Lower lobe of right lung (tissue), 2 donors: ENCODE measurements around the gene TMEM134. TPM values are rescaled to one million over a fixed set of nuclear protein-coding genes. Genes with fewer than 3 reads are reported as not detected.
A peak's percentile ranks its signal among the peaks of the same experiment; 100 is the strongest.

ENCODE experiments used
- ATAC-seq, 2 donors: fragments of 200-7000 bp; cut with Tn5 transposase; one replicate each; pipeline ENCODE4 v1.9.1; 2020 to 2022; ENCODE audit warnings: mild to moderate bottlenecking in 2 of 2, moderate library complexity in 2 of 2
- DNase-seq: peaks from one replicate; pipeline ENCODE4 v3.0.0-alpha.2; 2020
- H3K27ac ChIP-seq: fragments of 200-600 bp; one replicate; pipeline ENCODE4 v1.8.0; 2022
- H3K27me3 ChIP-seq: fragments of 200-600 bp; one replicate; pipeline ENCODE4 v1.8.0; 2022; ENCODE audit warnings: low read depth
- H3K36me3 ChIP-seq: fragments of 200-600 bp; one replicate; pipeline ENCODE4 v1.8.0; 2022; ENCODE audit warnings: mild to moderate bottlenecking
- H3K4me1 ChIP-seq: fragments of 200-600 bp; one replicate; pipeline ENCODE4 v1.8.0; 2022
- H3K4me3 ChIP-seq: fragments of 200-600 bp; one replicate; pipeline ENCODE4 v1.8.0; 2022; ENCODE audit warnings: mild to moderate bottlenecking
- H3K9me3 ChIP-seq: fragments of 200-600 bp; one replicate; pipeline ENCODE4 v1.8.0; 2022
- intact Hi-C: fragments of 100-400 bp; cut with DNase I; formaldehyde crosslinking; loops from one replicate; pipeline ENCODE4 v1.11.0; 2022
- total RNA-seq: library from RNA; stranded (reverse); fragmentation: NEBNext Ultra II Directional; extraction: Animal tissue kit (Norgen Biotek cat#: 25700); gene quantifications from one replicate; pipeline ENCODE4 v1.2.1, GENCODE V29; 2021
- TF ChIP-seq, protein P1 (sequence below): fragments of 200-600 bp; IDR thresholded peaks from one replicate; pipeline ENCODE4 v1.8.0; 2022; ENCODE audit warnings: antibody characterized with exemption, mild to moderate bottlenecking
- donor health status: DM: no; HTN: yes; CAD: no; lungs with severe emphysema.

Gene TMEM134
- total RNA-seq, 1 donor from 2014 or later, result 49.1 TPM

DNA sequence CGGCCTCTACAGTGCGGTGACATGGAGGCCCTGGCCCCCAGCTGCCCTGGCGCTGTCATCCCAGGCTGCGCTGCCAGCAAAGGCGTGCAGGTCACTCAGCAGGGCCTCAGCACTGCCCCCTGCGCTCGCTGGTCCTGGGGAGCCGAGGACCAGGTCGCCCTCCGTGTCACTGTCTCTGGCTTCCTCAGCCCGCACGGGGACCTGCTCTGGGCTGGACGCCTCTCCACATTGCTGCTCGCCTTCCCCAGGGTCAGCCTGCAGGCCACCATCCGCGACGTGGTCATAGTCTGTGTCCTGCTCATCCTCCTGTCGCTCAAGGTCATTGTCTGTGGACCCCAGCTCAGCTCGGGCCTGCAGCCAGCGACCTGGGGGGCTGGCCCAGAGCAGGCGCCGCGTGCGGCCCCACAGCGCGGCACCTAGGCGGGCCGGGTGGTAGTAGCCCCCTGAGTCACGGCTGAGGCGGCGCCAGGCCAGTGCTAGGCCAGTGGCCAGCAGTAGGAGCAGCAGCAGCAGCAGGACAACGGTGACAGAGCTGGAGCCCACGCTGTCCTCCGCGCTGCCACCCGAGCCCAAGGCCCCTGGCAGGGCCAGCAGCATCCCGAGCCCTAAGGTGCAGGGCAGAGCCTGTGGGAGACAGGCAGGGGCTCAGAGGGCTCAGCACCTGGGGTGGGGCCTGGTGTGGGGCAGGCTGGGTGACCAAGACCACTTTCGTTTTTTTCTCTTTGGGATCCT, 33.2 kb downstream of the TMEM134 start:
- ATAC-seq, result no peak
- Histone ChIP-seq H3K9me3 (no peaks in the 10 kb centered on the region), H3K36me3 (peaks cover 89% of the 10 kb centered on the region), H3K27ac (no peak overlapping the region), H3K27me3 (no peaks in the 10 kb centered on the region), H3K4me1 (peaks cover 19% of the 10 kb centered on the region), H3K4me3 (peak overlapping the region; percentile 50)
- TF ChIP-seq, protein P1, sequence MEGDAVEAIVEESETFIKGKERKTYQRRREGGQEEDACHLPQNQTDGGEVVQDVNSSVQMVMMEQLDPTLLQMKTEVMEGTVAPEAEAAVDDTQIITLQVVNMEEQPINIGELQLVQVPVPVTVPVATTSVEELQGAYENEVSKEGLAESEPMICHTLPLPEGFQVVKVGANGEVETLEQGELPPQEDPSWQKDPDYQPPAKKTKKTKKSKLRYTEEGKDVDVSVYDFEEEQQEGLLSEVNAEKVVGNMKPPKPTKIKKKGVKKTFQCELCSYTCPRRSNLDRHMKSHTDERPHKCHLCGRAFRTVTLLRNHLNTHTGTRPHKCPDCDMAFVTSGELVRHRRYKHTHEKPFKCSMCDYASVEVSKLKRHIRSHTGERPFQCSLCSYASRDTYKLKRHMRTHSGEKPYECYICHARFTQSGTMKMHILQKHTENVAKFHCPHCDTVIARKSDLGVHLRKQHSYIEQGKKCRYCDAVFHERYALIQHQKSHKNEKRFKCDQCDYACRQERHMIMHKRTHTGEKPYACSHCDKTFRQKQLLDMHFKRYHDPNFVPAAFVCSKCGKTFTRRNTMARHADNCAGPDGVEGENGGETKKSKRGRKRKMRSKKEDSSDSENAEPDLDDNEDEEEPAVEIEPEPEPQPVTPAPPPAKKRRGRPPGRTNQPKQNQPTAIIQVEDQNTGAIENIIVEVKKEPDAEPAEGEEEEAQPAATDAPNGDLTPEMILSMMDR, result no peak
- DNase-seq, result no peak
- intact Hi-C loops, result no loop called here

DNA sequence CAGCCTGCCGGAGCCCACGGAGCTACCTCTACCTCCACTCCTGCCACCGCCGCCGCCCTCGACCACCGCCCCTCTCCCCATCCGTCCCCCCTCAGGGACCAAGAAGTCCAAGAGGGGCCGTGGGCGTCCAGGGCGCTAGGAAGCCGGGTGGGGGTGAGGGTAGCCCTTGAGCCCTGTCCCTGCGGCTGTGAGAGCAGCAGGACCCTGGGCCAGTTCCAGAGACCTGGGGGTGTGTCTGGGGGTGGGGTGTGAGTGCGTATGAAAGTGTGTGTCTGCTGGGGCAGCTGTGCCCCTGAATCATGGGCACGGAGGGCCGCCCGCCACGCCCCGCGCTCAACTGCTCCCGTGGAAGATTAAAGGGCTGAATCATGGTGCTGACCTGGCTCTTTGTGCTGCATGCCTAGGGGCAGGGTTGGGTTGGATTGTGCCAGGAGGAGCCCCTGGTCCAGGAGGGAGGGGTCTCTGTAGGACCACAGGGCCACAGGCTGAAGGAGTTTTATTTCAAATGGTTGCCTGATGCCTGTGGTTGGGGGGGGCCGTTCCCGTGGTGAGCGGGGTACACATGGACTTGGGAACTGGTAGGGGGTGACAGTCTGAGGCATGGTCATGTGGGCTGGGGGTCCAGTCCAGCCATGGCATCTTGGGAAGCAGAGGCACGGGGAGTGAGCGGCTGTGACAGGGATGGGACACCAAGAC, 33.9 kb downstream of the TMEM134 start:
- intact Hi-C loops, result no loop called here
- Histone ChIP-seq H3K4me3 (peak overlapping the region; percentile 50), H3K27ac (peak overlapping the region; percentile 24), H3K36me3 (peaks cover 89% of the 10 kb centered on the region), H3K9me3 (no peaks in the 10 kb centered on the region), H3K4me1 (peaks cover 15% of the 10 kb centered on the region), H3K27me3 (no peaks in the 10 kb centered on the region)
- ATAC-seq (no peak), DNase-seq (no peak)
- TF ChIP-seq, protein P1, result no peak

DNA sequence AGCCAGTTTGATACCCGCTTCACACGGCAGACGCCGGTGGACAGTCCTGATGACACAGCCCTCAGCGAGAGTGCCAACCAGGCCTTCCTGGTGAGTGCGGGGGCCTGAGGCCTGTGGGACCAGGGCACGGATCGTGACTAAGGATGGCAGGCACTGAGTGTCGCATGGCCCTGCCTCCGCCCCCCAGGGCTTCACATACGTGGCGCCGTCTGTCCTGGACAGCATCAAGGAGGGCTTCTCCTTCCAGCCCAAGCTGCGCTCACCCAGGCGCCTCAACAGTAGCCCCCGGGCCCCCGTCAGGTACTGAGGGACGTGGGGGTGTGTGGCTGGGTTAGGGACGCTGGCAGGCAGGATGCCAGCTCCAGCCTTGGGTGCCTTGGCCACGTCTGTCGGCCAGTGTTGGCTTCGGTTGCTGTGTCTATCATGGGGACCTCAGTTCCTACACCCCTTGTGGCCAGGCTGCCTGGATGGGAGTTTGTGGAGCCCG, 34.6 kb downstream of the TMEM134 start:
- H3K4me3 ChIP-seq, result peak overlapping the region; percentile 3
- DNase-seq (no peak), ATAC-seq (no peak)
- peaks cover 84% of the 10 kb centered on the region for H3K36me3 ChIP-seq
- H3K9me3 ChIP-seq, result no peaks in the 10 kb centered on the region
- peak overlapping the region; percentile 24 for H3K27ac ChIP-seq
- TF ChIP-seq, protein P1, result no peak
- H3K4me1 ChIP-seq, result peaks cover 15% of the 10 kb centered on the region
- H3K27me3 ChIP-seq, result no peaks in the 10 kb centered on the region
- intact Hi-C loops, result no loop called here

DNA sequence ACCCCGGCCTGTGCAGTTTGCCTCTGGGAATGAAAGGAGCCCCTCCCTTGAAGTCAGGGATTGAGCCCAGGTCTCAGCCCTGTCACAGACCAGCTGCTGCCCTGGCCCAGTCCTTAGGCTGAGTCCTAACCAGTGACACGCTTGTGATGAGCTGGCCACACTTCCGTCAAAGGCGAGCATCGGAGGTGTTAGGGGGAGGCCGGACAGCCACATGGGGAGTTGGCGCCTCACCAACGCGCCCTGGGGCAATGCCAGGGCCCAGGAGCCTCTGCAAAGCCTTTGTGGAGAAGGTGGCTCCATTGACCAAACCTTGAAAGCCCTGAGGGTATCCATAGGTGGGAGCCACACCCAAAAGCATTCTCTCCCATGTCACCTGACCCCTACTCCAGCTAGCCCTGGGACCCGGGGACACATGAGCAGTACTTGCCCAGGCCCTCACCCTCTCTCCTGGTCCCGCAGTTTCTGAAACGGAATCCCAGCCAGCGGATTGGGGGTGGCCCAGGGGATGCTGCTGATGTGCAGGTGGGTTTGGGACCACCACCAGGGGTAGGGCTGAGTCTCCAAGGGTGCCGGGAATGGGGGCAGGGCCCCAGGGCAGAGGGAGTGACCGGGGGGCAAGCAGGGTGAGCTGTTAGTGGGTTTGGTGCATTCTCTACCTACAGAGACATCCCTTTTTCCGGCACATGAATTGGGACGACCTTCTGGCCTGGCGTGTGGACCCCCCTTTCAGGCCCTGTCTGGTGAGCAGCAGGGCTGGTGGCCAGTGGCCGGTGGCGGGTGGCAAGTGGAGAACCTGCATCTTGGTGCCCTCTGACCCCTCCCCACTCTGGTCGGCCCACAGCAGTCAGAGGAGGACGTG, 35.3 kb downstream of the TMEM134 start:
- H3K4me1 ChIP-seq, result peaks cover 17% of the 10 kb centered on the region
- no peak for ATAC-seq
- H3K9me3 ChIP-seq, result no peaks in the 10 kb centered on the region
- H3K27ac ChIP-seq, result no peak overlapping the region
- TF ChIP-seq, protein P1, result no peak
- no peak overlapping the region for H3K4me3 ChIP-seq
- intact Hi-C loops, result no loop called here
- no peaks in the 10 kb centered on the region for H3K27me3 ChIP-seq
- H3K36me3 ChIP-seq, result peaks cover 77% of the 10 kb centered on the region
- no peak for DNase-seq

DNA sequence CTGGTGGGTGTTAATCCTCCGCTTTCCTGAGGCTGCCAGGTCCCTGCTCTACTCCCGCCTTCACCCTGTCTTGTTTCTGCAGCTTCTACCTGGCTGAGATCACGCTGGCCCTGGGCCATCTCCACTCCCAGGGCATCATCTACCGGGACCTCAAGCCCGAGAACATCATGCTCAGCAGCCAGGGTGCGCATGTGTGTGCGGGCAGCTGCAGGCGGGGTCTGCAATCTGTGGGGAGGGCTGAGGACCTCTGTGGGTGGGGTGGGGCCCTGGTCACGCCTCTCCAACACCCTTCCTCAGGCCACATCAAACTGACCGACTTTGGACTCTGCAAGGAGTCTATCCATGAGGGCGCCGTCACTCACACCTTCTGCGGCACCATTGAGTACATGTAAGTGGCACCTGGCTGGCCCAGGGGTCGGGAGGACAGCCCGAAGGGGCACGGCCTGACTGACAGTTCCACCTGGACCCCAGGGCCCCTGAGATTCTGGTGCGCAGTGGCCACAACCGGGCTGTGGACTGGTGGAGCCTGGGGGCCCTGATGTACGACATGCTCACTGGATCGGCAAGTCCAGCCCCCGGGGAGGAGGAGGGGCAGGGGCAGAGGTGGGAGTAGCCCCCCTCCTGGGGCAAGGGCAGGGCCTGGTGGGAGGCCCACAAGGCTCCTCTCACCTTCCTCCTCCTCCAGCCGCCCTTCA, 36.2 kb downstream of the TMEM134 start:
- DNase-seq, result no peak
- intact Hi-C loops, result no loop called here
- no peaks in the 10 kb centered on the region for H3K9me3 ChIP-seq
- no peak overlapping the region for H3K27ac ChIP-seq
- H3K36me3 ChIP-seq, result peaks cover 67% of the 10 kb centered on the region
- peaks cover 17% of the 10 kb centered on the region for H3K4me1 ChIP-seq
- H3K4me3 ChIP-seq, result no peak overlapping the region
- H3K27me3 ChIP-seq, result no peaks in the 10 kb centered on the region
- no peak for ATAC-seq
- TF ChIP-seq, protein P1, result no peak
